Right lung (tissue), 5 donors: ENCODE results near the gene RABGAP1L. TPM values are rescaled to one million over a fixed set of nuclear protein-coding genes. Genes with fewer than 3 reads are reported as not detected.
"Not testable (repeated sequence)": the region's sequence is repeated elsewhere in the genome, so short reads cannot be mapped to it uniquely, and the experiment has no call there.

Source experiments
- DNase-seq, 2 donors: peaks; one replicate each; pipeline ENCODE4 v3.0.0-alpha.2; 2013
- polyA plus RNA-seq, 5 donors: library from polyadenylated mRNA; unstranded; fragments of 120-200 nt; gene quantifications; one replicate each; pipeline versions ENCODE4 v1.2.1 to v1.2.3, GENCODE V29; 2013; ENCODE audit warnings: inconsistent platforms in 1 of 5, low replicate concordance in 1 of 5; ENCODE audit not compliant: insufficient read length in 5 of 5, insufficient read depth in 1 of 5

The RABGAP1L gene
- polyA plus RNA-seq, 5 donors, result 27.7 to 49.6 (median 45.4) TPM

- no peak for DNase-seq
Measured at GRCh38 chr1:174289644-174290310, 130.5 kb downstream of the RABGAP1L start.

GRCh38 chr1:174291059-174291458 is 131.7 kb downstream of the RABGAP1L start:
- DNase-seq, result no peak

DNA sequence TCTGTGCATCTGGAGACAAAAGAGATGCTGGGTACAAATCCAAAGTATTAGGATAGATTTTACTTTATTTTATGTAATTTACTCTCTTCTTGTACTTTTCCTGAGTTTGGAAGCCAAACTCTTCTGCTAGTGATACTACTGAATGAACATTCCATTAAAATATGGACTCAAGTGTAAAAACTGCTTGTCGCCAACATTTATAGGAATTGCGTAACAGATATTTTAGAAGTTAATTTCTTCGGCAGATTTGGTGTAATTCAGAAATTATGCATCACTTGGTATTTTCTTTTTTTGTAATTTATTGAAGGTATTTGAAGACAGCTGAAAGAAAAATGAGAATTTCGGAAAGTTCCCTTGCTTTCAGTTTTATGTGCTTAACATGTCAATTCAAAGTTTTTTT is 137.0 kb downstream of the RABGAP1L start:
- DNase-seq, result no peak

- no peak for DNase-seq
Measured at GRCh38 chr1:174297351-174297750, 138.0 kb downstream of the RABGAP1L start.

DNA sequence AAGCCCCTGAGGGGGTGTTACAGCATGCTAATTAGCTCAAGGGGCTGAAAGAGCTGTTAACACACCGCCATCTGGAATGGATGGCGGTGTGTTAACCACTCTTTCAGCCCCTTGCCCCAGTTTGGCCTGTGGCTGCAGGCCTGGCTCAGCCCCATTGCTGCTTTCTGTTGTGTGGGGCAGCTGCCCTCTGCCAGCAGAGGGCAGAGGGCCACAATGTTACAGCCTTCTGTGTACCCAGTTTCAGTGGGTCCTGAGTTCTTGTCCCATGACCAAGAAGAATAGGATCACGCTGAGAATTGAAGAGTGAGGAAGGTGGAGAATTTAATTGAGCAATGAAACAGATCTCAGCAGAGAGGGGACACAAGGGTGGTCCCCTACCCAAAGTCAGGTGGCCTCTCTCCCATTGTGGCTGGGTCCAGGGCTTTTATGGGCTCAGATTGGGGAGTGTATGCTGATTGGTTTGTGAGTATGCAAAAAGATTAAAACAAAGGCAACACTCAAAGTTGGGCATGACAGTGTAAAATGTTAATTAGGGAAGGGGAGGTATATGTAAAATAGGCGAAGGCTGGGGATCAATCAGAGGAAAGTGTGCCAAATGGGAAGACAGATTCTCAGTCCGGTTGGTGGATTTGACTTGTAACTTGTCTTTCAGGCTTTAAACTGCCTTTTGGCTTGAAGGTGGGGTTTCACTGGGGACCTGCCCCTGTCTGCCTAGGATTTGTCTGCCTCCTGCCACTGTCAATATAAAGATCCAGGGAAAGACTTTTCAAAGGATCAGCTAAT is 142.2 kb downstream of the RABGAP1L start:
- no peak for DNase-seq

DNA sequence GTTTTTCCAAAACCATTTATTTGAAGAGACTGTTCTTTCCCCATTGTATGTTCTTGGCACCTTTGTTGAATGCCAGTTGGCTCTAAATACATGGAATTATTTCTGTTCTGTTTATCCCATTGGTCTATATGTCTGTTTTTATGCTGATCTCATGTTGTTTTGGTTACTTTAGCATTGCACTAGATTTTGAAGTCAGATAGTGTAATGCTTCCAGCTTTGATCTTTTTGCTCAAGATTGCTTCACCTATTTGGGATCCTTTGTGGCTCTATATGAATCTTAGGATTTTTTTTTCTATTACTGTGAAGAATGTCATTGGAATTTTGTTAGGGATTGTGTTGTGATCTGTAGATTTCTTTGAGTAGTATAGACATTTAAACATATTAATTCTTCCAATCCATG is 149.3 kb downstream of the RABGAP1L start:
- DNase-seq, result no peak

DNA sequence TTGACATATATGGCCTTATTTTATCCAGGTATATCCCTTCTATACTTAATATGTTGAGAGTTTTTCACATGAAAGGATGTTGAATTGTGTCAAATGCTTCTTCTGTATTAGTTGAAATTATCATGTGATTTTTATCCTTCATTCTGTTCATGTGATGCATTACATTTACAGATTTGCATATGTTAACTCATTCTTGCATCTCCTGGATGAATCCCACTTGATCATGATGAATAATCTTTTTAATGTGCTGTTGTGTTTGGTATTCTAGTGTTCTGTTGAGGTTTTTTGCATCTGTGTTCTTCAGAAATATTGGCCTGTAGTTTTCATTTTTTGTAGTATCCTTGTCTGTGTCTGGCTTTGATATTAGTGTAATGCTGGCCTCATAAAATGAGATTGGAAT is 150.2 kb downstream of the RABGAP1L start:
- DNase-seq, result no peak

GRCh38 chr1:174314433-174314832 is 155.1 kb downstream of the RABGAP1L start:
- no peak for DNase-seq

GRCh38 chr1:174315239-174315638 is 155.9 kb downstream of the RABGAP1L start:
- no peak for DNase-seq

DNA sequence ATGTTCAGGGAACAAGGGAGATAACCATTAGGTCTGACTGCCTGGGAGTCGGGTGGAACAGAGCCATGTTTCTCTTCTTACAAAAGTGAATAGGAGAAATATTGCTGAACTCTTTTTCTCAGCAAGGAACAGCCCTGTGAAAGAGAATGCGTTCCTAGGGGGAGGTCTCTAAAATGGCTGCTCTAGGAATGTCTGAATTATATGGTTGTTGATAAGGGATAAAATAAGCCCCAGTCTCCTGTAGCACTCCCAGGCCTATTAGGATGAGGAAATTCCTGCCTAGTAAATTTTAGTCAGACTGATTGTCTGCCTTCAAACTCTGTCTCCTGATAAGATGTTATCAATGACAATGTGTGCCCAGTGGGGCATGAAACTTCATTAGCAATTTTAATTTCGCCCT is 161.6 kb downstream of the RABGAP1L start:
- DNase-seq, result not testable (repeated sequence)

- DNase-seq, result no peak
Measured at GRCh38 chr1:174322202-174322862, 163.0 kb downstream of the RABGAP1L start.

DNA sequence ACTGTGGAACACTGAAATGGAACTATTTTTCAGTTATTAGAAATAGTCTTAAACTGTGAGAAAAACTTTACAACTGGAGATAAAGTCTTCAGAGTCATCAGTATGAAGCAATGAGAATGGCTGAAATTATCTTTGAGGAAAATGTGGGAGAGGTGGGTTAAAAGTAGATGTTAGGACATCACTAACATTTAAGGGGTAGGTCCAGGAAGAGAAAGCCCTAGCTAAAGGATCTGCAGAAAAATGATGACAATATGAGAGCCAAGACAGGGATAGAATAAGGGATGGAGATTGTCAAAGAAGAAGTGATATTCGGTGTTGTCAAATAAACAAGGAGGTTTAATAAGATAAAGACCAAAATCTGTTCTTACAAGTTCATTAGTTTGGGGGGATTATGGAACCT is 165.2 kb downstream of the RABGAP1L start:
- DNase-seq, result no peak

DNA sequence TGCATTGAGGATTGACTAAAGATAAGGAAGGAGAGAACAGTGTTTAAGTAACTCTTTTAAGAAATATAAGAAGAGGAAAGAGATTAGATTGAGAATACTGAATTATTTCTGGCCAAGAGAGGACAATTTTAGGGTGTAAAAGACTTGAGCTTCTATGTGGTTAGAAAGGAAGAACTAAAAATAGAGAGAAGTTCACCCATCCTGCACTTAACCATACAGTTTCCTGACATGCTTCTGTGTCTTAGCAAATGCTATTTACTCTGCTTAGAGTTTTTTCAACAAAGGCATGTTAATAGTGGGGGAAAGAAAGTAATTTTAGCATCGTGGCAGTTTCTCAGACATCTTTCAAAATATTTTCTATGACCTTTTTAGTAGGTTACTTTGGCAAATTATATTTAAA is 165.6 kb downstream of the RABGAP1L start:
- DNase-seq, result no peak

GRCh38 chr1:174326278-174326677 is 167.0 kb downstream of the RABGAP1L start:
- no peak for DNase-seq

- DNase-seq, result no peak
Measured at GRCh38 chr1:174333437-174333836, 174.1 kb downstream of the RABGAP1L start.

- no peak for DNase-seq
Measured at GRCh38 chr1:174337000-174337681, 177.8 kb downstream of the RABGAP1L start.

- not testable (repeated sequence) for DNase-seq
Measured at GRCh38 chr1:174340404-174340803, 181.1 kb downstream of the RABGAP1L start.

GRCh38 chr1:174344162-174344561 is 184.8 kb downstream of the RABGAP1L start:
- DNase-seq, result no peak

- no peak for DNase-seq
Measured at GRCh38 chr1:174352117-174352516, 192.8 kb downstream of the RABGAP1L start.

GRCh38 chr1:174352883-174353608 is 193.7 kb downstream of the RABGAP1L start:
- DNase-seq, result no peak

GRCh38 chr1:174358344-174358743 is 199.0 kb downstream of the RABGAP1L start:
- DNase-seq, result no peak
